Measurements from ENCODE around the gene USH2A.

USH2A gene

DNA sequence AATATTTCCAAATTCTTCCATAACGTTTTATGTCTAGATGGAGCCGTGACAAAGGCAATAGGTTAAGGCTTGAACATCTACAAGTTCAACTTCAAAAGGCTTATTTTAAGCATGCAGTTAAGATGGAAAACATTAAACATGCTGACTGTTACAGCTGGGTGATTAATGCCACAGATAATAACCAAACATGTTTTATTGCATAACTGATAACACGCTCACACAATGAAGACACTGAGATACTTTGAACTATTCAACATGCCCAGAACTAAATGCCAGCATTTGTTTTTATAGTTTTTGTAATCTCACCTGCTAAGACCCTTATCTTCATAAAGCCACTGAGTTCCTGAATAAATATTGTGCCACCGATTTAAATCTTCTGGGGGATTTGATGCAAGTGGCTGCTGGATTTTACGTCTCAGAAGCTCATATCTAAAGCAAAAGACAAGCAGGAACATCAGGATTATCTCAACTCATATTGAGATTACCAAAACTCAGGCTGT, 545.7 kb downstream of the USH2A start:
- no peak for DNase-seq (ENCODE audit: low spot score)

DNA sequence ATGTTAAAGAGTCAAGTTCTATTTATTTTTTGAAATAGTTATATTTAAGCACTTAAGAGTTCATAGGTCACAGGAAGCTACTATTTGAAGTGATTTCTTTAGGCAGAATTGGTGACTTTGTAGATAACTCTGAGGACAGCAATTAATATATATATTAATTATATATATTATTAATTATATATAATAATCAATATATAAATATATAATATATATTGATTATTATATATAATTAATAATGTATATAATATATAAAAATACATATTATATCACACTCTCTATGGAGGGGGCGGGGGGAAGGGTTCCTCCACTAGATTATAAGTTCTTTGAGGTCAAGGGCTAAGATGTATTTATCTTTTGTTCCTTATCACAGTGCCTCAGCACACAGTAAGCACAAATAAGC, 547.5 kb downstream of the USH2A start:
- DNase-seq (ENCODE audit: low spot score), result no peak

DNA sequence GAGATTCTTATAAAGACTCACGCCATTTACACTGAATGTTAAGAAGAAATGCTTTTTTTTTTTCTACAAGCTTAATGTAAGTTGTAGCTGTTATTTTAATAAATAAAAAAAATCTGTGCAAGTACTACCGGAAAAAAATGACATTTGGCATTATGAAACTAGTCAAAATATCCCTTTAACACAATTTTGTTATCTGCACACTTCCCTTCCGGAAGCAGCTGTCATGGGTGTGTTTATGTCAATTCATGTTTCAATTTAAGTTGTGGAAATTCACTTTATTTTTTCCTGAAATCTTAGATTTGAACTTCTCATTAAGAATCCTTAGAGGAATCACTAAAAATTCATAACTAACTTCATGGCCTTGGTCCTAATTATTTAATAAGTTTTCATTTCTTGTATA, 548.0 kb downstream of the USH2A start:
- DNase-seq (ENCODE audit: low spot score), result no peak

DNA sequence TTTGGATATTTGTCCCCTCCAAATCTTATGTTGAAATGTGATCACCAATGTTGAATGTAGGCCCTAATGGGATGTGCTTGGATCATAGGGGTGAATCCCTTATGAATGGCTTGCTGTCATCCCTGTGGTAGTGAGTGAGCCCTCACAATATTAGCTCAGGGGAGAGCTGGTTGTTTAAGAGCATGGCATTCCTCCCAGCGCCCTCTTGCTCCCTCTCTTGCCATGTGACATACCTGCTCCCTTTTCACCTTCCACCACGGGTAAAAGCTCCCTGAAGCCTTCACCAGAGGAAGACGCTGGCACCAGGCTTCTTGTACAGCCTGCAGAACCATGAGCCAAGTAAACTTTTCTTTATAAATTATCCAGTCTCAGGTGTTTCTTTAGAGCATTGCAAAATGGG, 550.6 kb downstream of the USH2A start:
- no peak for DNase-seq (ENCODE audit: low spot score)

DNA sequence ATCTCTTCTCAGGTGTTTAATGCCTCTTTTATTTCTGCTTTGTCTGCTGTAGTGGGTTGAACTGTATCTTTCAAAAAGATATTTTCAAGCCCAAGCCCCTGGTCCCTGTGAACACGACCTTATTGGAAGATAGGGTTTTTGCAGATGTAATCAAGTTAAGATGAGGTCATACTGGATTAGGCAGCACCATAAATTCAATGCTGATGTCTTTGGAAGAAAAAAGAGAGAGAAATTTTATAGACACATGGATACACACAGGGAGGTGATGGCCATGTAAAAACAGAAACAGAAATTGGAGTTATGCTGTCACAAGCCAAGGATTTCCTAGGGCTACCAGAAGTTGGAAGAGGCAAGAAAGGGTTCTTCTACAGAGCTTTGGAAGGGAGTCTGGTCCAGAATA, 554.7 kb downstream of the USH2A start:
- DNase-seq (ENCODE audit: low spot score), result no peak

DNA sequence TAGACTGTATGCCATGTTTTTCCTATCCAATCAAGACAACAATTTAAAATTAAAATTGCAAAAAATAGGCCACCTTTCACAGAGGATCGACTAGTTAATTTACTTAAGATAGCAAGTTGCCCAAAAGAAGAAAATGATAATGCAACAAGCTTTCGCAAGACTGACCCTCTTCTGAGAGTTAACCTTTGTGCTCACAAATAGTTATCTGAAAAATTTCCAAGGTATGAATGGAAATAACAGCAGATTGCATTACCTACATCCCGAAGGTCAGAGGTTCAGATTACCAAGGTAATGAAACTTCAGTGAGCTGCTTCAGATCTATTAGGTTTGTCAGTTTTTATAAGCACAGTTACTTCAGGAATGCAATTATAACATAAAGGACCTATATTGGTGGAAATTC, 558.2 kb downstream of the USH2A start:
- DNase-seq (ENCODE audit: low spot score), result no peak

DNA sequence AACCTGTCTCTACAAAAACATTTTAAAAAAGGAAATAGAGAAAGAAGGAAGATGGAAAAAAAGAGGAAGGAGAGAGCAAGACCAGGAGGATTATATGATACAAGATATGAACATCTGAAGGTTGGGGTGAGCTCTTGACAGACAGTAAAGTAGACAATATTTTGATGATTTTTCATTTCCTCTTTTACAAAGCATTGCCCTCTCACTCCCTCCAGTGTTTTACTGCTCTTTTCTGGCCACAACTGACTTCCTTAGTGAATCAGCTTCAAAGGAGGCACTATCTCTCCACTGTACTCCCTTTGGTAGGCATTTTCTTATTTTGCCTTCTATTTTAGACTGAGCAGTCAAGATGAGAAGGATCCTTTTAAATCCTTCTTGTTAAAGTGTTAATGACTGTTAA, 559.5 kb downstream of the USH2A start:
- DNase-seq (ENCODE audit: low spot score), result no peak

DNA sequence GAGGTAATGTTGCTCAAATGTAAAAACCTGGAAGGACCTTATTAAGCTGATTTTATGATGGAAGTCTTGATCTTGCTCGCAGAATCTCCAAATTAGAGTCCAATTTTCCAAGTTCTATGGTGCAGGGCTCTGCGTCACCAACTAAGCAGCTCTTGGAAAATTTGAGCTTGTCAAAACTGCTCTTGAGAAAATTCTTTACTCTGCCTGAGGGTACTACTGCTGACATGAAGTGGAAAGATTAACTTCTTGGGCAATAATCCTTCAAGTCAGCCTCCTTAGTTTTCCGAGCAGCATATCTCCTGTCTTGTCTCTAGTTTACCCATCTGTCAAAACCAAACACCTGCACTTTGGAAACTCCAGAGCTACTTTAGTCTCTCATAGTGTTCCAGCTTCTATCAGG, 562.4 kb downstream of the USH2A start:
- DNase-seq (ENCODE audit: low spot score), result no peak

DNA sequence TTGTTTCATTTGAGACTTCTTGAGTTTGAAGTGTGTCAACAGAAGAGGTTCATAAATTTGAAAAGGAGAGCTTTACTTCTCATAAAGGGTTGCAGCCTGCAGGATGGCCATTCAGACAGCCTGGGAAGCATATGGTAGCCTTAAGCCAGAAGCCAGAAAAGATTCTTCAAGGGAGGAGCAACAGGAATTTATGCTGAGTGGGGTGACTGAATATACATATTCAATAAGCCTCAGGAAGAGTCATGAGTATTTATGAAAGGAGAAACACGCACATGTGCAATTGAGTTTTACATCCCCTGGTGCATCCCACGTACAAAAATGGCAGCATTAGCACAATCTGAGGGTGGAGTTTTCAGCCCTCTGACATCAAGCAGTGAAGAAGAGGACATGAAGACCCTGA, 565.9 kb downstream of the USH2A start:
- no peak for DNase-seq (ENCODE audit: low spot score)

DNA sequence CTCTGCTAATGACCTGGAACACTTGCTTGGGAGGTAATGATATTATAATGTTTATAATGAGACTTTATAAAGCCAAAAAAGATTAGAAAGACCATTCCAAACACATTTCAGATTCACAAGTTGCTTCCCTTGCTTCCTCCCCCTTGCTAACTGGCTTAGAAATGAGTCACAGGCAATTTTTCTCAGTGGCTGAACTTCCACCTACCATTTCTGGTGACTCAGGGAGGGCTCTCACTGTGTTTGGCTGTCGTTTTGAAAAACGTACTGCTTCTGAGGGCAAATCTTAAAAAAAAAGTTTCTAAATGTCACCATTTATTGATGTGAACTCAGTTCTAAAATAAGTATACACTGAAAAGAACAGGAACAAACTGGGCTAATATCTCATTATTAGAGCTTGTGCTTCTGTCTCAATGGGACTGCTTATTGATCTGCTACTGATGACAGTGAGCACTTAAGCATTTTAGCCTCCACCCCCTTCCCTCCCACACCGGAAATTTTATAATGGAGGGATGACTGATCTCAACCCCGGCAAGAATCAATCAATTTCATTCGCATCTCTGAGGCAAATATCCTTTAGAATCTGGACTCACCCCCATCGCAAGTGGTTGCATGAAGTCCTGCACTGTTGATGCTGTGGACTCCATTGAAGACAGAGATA, 577.9 kb downstream of the USH2A start:
- no peak for DNase-seq (ENCODE audit: low spot score)

DNA sequence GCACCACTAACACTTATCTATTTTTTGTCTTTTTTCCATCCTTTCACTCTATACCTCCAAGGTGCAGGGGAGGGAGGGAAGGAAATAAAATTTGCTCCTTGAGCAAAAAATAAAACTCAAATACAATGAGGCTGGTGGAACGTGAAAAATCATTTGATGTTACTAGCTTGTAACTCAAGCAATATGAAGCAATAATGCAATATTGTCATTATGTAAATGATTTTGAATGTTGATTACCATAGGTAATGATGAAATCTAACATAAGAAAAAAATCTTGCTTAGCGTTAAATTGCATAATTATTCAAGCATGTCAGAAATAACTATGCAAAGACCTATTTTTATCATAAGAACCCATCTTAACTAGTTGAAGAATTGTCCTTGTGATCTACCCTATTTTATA, 578.5 kb downstream of the USH2A start:
- DNase-seq (ENCODE audit: low spot score), result no peak

DNA sequence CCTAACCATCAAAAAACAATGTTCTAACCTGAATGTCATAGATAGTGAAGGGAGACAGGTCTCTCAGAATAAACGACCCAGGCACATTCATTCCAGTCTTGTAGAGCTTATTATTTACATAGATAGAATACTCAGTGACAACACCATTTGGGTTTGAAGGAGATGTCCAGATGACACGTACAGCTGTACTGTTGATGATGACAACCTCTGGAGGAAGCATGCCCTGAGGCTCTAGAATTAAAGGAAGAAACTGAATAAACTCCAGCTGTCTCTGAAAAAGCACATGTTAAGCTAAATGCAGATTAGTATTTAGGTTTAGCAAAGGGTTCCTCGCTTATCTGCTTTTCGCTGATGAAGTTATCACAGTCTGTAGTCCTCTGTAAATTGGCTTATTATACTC, 579.0 kb downstream of the USH2A start:
- no peak for DNase-seq (ENCODE audit: low spot score)

DNA sequence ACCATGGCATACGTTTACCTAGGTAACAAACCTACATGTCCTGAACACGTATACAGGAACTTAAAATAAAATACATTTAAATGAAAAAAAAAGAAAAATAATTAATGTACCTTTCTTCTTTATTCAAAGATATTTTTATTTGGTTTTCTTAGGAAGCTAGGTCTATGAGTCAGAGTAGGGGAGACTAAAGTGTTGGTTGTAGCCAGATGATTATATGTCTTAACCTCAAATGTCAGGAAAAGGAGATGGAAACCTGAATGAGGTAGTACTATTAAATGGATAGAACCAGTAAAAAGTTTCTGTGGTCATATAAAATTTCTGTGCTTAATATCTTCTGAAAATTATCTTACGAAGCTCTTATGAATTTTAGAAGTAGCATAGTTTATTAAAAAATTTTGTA, 580.3 kb downstream of the USH2A start:
- DNase-seq (ENCODE audit: low spot score), result no peak

DNA sequence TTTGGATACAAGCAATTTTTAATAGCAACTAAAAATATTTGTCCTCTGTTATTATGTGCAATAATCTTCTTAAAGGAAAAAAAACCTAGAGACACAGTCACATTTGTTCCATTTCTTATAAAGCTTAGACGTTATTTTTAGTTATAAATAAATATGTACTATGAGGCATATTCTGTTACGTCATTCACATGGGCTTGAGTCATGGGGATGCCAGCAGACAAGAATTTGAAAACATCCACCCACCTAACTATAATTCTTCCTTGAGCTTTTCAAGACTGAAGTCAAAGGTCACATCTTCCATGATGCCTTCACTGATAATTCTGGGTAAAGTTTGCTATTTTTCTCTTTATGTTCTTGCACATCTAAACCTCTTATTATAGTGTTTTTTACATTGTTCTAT, 587.3 kb downstream of the USH2A start:
- no peak for DNase-seq (ENCODE audit: low spot score)

DNA sequence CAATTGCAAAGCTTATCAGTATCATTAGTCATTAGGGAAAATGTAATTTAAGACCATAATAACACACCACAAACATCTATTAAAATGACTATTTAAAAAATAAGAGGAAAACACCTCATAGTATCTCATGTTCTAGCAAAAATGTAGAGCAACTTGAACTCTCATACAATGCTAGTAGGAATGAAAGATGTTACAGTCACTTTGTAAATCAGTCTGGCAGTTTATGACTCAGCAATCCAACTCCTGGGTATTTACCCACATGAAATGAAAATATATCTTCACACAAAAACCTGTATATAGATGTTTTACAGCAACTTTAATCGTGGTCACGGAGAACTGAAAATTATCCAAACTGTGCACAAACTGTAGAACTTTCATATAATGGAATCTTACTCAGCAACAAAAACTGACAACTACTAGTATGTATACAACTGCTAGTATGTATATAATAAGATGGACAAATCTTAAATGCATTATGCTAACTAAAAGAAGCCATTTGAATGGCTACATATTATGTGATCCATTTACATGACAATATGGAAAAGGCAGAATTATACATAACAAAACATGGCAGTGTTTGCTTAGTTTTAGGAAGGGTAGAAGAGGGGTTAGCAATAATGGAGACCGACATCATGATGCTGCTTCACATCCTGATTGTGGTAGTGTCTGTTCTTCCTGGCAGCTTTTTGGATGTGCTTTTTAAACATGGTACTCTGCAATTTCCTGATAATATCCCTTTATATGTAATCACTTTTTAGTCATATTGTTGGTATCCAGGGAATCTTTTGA, 589.1 kb downstream of the USH2A start:
- no peak for DNase-seq (ENCODE audit: low spot score)

DNA sequence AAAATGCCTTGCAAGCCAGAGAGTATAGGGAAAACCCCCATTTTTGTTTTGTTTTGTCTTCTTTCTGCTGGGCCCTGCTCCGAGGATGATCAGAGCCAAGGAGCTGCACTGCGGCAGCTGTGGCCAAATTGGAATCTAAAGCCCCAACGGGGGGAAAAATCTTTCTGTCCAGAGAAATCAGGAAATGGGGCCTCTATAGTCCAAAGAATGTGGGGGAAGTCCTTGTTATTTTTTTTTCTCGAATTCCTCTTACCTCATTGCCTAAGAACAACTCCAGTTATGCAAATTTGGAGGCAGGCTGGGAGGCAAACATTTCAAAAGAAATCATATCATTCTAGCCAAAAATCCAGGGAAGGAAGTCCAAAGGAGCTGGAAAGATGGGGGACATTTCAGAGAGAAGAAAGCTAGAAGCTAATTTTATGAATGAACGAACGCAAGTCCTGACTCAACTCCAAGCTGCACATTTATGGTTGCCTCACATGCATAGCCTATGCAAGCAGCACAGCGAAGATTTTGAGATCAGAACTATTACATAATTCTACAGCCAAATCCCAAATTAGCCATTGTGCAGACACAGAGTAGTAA, 592.9 kb downstream of the USH2A start:
- DNase-seq (ENCODE audit: low spot score), result no peak

DNA sequence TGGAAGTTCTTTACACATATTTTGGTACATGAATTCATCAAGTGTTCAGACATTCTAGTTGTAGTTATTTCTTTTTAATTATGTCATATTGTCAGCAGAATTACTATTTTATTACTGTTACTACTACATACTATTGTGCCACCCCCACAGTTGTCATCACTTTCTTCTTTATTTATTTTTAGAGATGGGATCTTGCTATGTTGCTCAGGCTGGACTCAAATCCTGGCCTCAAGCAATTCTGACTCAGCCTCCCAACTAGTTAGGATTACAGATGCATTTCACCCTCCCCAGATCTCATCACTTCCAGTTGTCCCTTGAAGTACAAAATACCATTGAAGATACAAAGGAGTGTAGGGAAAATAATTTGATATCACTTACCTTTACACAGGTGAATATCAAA, 598.2 kb downstream of the USH2A start:
- DNase-seq (ENCODE audit: low spot score), result no peak

DNA sequence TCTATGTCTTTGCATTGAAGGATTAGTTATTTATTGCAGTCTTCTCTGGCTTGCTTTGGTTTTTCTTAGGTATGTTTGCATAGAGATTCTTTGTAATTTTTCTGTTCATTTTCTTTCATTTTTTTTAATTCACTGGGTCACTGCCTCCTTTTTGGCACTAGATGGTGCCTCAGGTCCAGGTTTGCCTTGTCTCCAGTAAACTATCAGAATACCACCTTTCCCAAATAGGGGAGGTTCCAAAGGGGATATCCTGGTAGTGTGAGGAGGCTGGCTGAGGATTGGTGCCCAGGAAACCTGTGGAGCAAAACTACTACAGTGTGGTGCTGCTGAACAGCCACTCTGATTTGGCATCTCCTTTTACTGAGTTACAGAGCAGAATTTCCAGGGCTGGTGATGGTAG, 599.0 kb downstream of the USH2A start:
- DNase-seq (ENCODE audit: low spot score), result no peak

DNA sequence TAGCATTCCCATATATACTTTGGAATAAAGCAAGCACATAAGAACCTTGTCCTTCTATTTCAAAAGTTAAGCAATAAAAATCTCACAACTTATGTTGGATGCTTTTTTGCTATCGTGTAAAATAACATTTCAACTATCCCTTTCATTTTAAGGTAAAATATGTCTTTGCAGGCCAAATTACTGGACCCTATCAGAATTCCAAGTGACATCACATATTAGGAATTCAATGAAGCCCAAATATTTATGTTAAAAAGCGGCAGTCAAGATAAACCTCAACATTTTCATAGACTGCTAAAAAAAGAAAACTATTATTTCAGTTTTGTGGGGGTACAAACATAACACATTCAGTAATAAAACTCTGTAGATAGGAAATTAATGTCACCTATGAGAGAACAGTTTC, 604.1 kb downstream of the USH2A start:
- DNase-seq (ENCODE audit: low spot score), result no peak

DNA sequence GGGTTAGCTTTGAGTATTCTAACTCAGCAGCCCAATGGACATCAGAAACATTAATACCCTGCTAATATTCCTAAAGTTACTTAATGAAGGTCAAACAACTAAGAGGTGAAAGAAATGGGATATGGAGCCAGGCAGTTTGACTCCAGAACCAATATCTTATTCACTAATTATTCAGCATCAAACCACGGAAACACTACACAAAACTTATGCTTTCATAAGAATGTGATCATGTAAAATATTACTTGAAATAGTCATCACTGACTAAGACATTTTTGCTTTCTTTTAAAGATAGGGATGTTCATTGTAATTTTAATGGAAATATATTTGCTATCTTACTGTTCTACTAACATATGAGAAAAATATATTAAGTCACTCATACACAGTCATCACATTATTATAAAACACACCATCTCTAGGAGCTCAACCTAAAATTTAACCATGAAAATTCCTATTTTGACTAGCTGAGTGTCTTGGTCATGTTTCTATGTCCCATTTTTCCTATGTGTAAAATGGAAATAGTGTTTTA, 615.3 kb downstream of the USH2A start:
- no peak for DNase-seq (ENCODE audit: low spot score)

DNA sequence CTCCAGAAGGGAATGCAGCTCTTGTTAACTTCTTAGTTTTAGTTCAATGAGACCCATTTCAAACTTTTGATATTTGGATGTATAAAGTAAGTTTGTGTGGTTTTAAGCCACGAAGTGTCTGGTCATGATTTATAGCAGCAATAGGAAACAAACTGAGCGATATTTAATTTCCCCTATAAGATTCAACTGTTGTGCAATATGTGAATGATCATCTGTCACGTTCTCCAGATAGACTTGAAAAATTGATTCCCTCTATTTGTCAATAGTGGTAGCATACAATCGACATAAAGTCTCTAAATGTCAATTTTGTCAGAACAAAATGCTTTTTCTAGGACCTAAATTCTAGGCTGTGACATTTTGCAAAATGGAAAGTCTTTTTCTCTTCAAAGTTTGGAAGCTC, 616.0 kb downstream of the USH2A start:
- DNase-seq (ENCODE audit: low spot score), result no peak

DNA sequence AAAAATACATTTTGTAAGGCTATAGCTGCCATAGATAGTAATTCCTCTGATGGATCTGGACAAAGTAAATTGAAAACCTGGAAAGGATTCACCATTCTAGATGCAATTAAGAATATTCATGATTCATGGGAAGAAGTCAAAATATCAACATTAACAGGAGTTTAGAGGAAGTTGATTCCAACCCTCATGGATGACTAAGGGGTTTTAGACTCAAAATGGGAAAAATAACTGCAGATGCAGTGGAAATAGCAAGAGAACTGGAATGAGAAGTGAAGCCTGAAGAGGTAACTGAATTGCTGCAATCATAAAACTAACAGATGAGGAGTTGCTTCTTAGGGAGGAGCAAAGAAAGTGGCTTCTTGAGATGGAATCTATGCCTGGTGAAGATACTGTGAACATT, 625.4 kb downstream of the USH2A start:
- no peak for DNase-seq (ENCODE audit: low spot score)

DNA sequence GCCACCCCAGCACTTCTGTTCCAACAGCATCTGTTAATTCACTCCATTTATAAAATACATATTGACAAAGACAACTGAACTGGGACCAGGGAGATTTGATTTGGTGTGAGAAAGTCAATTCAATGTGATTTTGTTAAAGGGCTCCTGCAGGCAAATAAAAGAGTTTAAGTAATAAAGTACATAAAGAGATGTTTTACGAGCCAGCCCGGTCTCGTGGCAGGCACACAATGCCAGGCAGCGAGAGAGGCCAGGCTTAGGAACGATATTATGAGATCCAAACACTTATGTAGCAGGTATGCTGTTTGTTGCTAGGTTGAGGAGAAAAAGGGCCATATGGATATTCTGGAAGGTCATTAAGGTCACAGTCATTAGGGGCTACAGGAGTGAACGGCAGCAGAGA, 629.1 kb downstream of the USH2A start:
- DNase-seq (ENCODE audit: low spot score), result no peak
